ENCODE measurements around the gene SLC6A18.

DNA sequence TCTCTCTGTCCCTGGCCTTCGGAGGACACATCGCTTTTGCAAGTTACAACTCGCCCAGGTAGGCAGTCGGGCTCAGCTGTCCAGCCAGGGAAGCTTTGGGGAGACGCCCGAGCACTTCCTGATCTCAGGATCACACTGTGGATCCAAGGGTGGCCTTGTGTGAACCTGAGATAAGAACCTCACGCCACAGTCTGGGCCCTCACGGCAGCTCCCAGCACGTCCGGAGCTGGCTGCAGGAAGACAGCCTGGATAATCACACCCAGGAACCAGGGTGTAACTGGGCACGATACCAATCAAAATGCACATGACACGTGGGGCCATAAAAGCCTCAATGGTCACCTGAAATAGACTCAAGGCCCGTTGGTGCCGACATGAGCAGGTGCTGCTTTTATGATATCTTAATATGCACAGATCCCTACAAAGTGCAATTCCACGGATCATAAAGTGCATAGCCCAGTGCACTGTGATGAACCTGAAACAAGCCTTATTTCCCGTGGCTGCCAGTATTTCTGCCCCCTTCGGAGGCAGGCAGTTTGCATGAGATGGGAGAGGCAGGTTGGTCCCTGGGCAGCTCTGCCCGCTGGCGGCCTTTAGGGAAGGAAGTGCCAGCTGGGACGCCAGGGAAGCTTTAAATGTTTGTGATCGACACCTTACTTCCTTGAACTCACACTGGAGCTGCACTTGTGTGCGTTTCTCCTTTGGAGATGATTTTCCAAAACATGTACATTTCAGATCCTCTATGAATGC lies 14.5 kb downstream of the SLC6A18 start:
- TF ChIP-seq EP300 (IDR thresholded peaks at IDR 0.05; ENCODE audit: borderline replicate concordance in 1 of 2, low read depth in 1 of 2, low read length in 1 of 2) (no peak), EZH2phosphoT487 (IDR thresholded peaks at IDR 0.05; ENCODE audit: borderline replicate concordance, low read depth) (no peak), POLR2AphosphoS5 (IDR thresholded peaks at IDR 0.05; ENCODE audit: low read depth, low read length) (no peak), JUND (IDR thresholded peaks at IDR 0.05) (no peak), TEAD4 (IDR thresholded peaks at IDR 0.05; ENCODE audit: borderline replicate concordance, insufficient read depth) (no peak), NRF1 (IDR thresholded peaks at IDR 0.05; ENCODE audit: low read depth, low read length) (no peak)
- TF ChIP-seq, protein P1, sequence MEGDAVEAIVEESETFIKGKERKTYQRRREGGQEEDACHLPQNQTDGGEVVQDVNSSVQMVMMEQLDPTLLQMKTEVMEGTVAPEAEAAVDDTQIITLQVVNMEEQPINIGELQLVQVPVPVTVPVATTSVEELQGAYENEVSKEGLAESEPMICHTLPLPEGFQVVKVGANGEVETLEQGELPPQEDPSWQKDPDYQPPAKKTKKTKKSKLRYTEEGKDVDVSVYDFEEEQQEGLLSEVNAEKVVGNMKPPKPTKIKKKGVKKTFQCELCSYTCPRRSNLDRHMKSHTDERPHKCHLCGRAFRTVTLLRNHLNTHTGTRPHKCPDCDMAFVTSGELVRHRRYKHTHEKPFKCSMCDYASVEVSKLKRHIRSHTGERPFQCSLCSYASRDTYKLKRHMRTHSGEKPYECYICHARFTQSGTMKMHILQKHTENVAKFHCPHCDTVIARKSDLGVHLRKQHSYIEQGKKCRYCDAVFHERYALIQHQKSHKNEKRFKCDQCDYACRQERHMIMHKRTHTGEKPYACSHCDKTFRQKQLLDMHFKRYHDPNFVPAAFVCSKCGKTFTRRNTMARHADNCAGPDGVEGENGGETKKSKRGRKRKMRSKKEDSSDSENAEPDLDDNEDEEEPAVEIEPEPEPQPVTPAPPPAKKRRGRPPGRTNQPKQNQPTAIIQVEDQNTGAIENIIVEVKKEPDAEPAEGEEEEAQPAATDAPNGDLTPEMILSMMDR (IDR thresholded peaks at IDR 0.05) = no peak
- TF ChIP-seq, protein P2, sequence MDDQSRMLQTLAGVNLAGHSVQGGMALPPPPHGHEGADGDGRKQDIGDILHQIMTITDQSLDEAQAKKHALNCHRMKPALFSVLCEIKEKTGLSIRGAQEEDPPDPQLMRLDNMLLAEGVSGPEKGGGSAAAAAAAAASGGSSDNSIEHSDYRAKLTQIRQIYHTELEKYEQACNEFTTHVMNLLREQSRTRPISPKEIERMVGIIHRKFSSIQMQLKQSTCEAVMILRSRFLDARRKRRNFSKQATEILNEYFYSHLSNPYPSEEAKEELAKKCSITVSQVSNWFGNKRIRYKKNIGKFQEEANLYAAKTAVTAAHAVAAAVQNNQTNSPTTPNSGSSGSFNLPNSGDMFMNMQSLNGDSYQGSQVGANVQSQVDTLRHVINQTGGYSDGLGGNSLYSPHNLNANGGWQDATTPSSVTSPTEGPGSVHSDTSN (IDR thresholded peaks at IDR 0.05) = no peak

All from SK-N-SH (cell line).